Small intestine (tissue), 7 donors: Measurements from ENCODE around the gene ITPR1. TPM values are rescaled to one million over a fixed set of nuclear protein-coding genes. Genes with fewer than 3 reads are reported as not detected.
"Not testable (repeated sequence)": the region's sequence is repeated elsewhere in the genome, so short reads cannot be mapped to it uniquely, and the experiment has no call there.

ENCODE experiments used
- DNase-seq, 2 donors: peaks; one replicate each; pipeline versions ENCODE4 v3.0.0 to v3.0.0-alpha.2; 2013
- FAIRE-seq: peaks from 2 replicates; lab custom pipeline; 2012; peaks lifted over from hg19 to GRCh38; lab: Jason Lieb, UNC
- H3K27ac ChIP-seq, 3 donors: one replicate each; pipeline ENCODE4 v1.5.1; 2013; ENCODE audit warnings: low read length in 2 of 3, mild to moderate bottlenecking in 2 of 3, control low read depth in 1 of 3, inconsistent platforms in 1 of 3, low read depth in 1 of 3, moderate library complexity in 1 of 3
- H3K27me3 ChIP-seq, 3 donors: one replicate each; pipeline ENCODE4 v1.6.1; 2013; ENCODE audit warnings: low read length in 3 of 3, inconsistent platforms in 1 of 3; ENCODE audit not compliant: control insufficient read depth in 3 of 3, insufficient read depth in 3 of 3
- H3K36me3 ChIP-seq, 3 donors: one replicate each; pipeline ENCODE4 v1.6.1; 2013; ENCODE audit warnings: low read length in 3 of 3, inconsistent platforms in 1 of 3, low read depth in 1 of 3, mild to moderate bottlenecking in 1 of 3, moderate library complexity in 1 of 3; ENCODE audit not compliant: control insufficient read depth in 3 of 3, insufficient read depth in 2 of 3
- H3K4me1 ChIP-seq, 3 donors: one replicate each; pipeline ENCODE4 v1.6.1; 2013; ENCODE audit warnings: low read length in 2 of 3, inconsistent platforms in 1 of 3, low read depth in 1 of 3, mild to moderate bottlenecking in 1 of 3, moderate library complexity in 1 of 3; ENCODE audit not compliant: control insufficient read depth in 3 of 3, insufficient read depth in 2 of 3
- H3K4me3 ChIP-seq, 3 donors: one replicate each; pipeline ENCODE4 v1.5.1; 2013; ENCODE audit warnings: low read length in 3 of 3, control low read depth in 1 of 3, inconsistent platforms in 1 of 3, low read depth in 1 of 3, mild to moderate bottlenecking in 1 of 3, moderate library complexity in 1 of 3
- H3K9me3 ChIP-seq, 2 donors: one replicate each; pipeline ENCODE4 v1.6.1; 2013; ENCODE audit warnings: low read depth in 1 of 2, low read length in 1 of 2; ENCODE audit not compliant: control insufficient read depth in 2 of 2, insufficient read depth in 1 of 2
- WGBS, 3 donors: extraction: QIAGEN DNeasy Blood & Tissue Kit; methylation state at CpG; one replicate each; pipeline ENCODE4 v1.1.7; 2013; 5-methylcytosine and 5-hydroxymethylcytosine counted together
- polyA plus RNA-seq, 4 donors: library from polyadenylated mRNA; stranded (reverse) in 3 of 4; unstranded in 1 of 4; fragments of 200-250 nt in 3 of 4; fragments of 120-200 nt in 1 of 4; gene quantifications; one replicate each; pipeline versions ENCODE4 v1.2.1 to v1.2.3, GENCODE V29; 2013
- donor health status: healthy with polysubstance abuse.
- donor health status: control.
- donor health status: control.
- donor health status: Bipolar disorder and iron deficiency.
- donor health status: healthy.

Gene ITPR1
- polyA plus RNA-seq, 4 donors: 0.89 to 13.8 (median 5.1) TPM

DNA sequence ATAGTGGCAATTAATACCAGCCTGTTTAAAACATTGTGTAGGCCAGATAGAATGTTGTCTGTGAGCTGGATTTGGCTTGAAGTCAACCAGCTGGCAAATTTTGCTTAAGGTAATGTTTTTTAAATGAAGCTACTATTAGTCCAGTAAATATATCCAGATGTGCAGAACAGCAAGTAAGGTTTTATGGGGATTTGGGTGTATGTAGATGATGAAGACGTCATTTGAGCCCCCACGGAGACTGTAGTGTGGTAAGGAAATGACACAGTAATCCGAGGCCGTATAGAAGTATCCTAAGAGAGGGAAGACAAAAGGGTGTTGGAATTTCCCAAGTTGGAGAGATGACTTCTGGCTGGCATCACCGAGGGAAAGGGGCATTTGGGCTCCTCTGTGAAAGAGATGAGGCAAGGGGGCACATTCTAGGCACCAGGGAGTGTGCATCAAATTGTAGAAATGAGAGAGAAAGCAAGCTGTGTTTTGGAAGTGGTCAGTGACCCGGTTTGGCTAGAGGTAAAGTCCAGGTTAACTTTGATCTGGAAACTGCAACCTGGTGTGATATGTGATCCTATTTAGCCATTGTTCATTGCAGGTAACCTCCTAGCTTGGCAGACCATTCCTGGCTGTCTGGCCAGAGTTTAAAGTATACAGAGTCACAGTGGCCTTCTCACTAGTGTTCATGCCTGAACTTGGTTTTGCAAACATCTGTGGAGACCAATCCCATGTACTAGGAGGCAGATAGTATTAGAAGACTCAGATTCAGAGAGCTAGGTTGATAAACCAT, 104.2 kb downstream of the ITPR1 start:
- WGBS, 3 donors: 61 to 72% (median 71%) methylated on average over 6 of the region's 6 CpGs
- no peaks in the 10 kb centered on the region for H3K36me3 ChIP-seq
- H3K27me3 ChIP-seq: peaks cover 0 to 3% (median 0%) of the 10 kb centered on the region in 3 donors
- DNase-seq: no peak
- no peak overlapping the region for H3K4me3 ChIP-seq
- H3K27ac ChIP-seq: no peak overlapping the region
- no peaks in the 10 kb centered on the region for H3K9me3 ChIP-seq
- peaks cover 0 to 3% (median 0%) of the 10 kb centered on the region in 3 donors for H3K4me1 ChIP-seq
- no peak for FAIRE-seq

DNA sequence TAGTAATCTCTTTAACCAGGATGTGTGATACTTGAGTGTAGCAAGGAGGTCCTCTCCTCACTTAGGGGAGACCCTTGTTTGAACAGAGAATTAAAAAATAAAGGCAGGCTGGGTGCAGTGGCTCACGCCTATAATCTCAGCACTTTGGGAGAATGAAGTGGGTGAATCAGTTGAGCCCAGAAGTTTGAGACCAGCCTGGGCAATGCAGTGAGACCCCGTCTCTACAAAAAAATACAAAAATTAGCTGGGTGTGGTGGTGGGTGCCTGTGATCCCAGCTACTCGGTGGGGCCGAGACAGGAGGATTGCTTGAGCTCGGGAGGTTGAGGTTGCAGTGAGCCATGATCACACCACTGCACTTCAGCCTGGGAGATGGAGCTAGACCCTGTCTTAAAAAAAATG, 105.1 kb downstream of the ITPR1 start:
- not testable (repeated sequence) for H3K4me1 ChIP-seq, FAIRE-seq, H3K4me3 ChIP-seq, H3K27me3 ChIP-seq, DNase-seq, H3K36me3 ChIP-seq, H3K9me3 ChIP-seq, H3K27ac ChIP-seq
- WGBS, 3 donors: 91 to 94% (median 92%) methylated on average over 5 of the region's 5 CpGs

DNA sequence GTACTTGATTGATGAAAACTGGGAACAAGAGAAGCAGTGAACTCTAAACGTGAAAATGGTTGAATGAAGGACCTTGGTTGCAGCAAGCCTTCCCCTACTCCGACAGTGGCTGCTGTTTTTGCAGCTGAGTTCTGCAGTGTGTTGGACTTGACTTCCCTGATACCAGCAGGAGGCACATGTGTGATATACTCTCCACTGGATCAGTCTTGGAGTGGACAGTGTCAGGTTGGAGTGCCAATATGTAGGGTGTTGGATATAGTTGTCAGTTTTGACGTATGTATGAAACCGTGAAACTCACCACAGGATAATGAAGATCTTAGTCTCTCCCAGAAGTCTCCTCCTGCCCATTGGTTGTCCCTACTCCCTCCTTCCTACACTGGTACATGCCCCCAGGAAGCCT, 106.5 kb downstream of the ITPR1 start:
- Histone ChIP-seq H3K4me3 (no peak overlapping the region), H3K9me3 (no peaks in the 10 kb centered on the region), H3K27ac (no peak overlapping the region), H3K4me1 (peaks cover 0 to 3% (median 0%) of the 10 kb centered on the region in 3 donors), H3K36me3 (no peaks in the 10 kb centered on the region), H3K27me3 (no peaks in the 10 kb centered on the region)
- WGBS, 3 donors: 80 to 89% (median 86%) methylated on average over 4 of the region's 4 CpGs
- no peak for FAIRE-seq
- DNase-seq: no peak

DNA sequence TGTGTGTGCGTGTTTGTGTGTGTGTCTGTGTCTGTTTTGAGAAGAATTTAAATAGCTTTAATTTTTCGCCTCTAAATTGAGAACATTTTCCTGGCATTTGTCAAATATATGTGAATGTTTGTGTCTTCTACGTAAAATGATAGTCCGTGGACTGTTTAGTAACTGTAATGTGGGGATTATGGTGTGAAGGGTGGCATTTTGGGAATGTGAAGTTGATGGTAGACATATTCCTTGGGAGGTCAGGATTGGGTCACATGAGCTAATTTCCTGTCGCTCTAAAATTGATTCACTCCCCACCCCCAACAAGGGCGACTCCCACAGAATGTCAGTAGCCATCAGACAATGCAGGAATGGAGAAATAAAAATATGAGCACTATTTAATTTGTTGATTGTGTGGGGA, 107.3 kb downstream of the ITPR1 start:
- peaks cover 0 to 3% (median 0%) of the 10 kb centered on the region in 3 donors for H3K4me1 ChIP-seq
- H3K36me3 ChIP-seq: no peaks in the 10 kb centered on the region
- 68 to 82% (median 73%) methylated on average over 6 of the region's 6 CpGs for WGBS, 3 donors
- no peak overlapping the region for H3K4me3 ChIP-seq
- H3K27me3 ChIP-seq: no peaks in the 10 kb centered on the region
- no peak overlapping the region for H3K27ac ChIP-seq
- H3K9me3 ChIP-seq: no peaks in the 10 kb centered on the region
- FAIRE-seq (no peak), DNase-seq (no peak)

DNA sequence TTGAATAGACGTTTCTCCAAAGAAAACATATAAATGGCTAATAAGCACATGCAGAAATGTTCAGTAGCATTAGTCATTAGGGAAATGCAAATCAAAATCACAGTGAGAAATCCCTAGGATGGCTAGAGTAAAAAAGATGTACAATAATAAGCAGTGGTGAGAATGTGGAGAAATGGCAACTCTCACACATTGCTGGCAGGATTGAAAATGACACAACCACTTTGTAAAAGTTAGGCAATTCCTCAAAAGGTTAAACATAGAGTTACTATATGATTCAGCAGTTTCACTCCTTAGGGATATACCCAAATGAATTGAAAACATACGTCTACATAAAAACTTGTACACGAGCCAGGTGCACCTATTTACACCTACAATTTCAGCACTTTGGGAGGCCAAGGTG, 108.7 kb downstream of the ITPR1 start:
- DNase-seq: no peak
- H3K9me3 ChIP-seq: no peaks in the 10 kb centered on the region
- no peaks in the 10 kb centered on the region for H3K36me3 ChIP-seq
- no peak overlapping the region for H3K4me3 ChIP-seq
- no peak for FAIRE-seq
- H3K4me1 ChIP-seq: peaks cover 0 to 3% (median 0%) of the 10 kb centered on the region in 3 donors
- 67 to 90% (median 77%) methylated on average over 3 of the region's 3 CpGs for WGBS, 3 donors
- no peaks in the 10 kb centered on the region for H3K27me3 ChIP-seq
- no peak overlapping the region for H3K27ac ChIP-seq

DNA sequence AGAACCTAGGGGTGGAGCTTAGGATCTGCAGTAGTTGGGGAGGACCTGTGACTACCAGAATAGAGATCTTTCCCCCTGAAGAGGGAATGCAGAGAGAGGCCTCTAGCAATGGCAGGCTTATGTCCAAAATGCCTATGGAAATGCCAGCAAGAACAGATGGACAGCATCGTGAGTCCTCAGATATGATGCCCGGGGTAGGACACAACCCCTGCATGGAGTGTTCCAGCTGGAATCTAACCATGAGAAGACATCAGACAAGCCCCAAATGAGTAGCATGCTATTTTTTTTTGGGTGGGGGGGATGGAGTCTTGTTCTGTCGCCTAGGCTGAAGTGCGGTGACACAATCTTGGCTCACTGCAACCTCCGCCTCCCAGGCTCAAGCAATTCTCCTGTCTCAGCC, 111.5 kb downstream of the ITPR1 start:
- WGBS, 3 donors: 94 to 100% (median 98%) methylated on average over 5 of the region's 5 CpGs
- no peak overlapping the region for H3K27ac ChIP-seq
- FAIRE-seq (no peak), DNase-seq (no peak)
- peaks cover 0 to 3% (median 0%) of the 10 kb centered on the region in 3 donors for H3K4me1 ChIP-seq
- no peaks in the 10 kb centered on the region for H3K9me3 ChIP-seq
- no peaks in the 10 kb centered on the region for H3K27me3 ChIP-seq
- H3K4me3 ChIP-seq: no peak overlapping the region
- H3K36me3 ChIP-seq: no peaks in the 10 kb centered on the region

DNA sequence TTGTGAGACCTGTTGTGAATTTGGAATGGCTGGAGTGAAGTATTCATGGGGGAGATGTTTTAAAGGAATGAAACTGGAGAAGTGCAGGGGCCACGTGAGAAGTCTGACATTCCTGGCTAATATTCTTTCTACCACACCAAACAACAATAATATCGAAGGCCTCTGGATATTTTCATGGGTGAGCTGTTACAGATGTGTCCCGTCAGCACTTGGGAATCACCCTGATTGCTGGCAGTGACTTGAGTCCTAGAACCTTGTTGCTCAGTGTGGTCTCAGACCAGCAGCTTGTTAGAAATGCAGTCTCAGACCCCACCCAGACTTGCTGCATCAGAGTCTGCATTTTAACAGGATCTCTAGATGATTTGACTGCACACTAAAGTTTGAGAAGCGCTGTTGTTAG, 113.8 kb downstream of the ITPR1 start:
- H3K36me3 ChIP-seq: no peaks in the 10 kb centered on the region
- H3K4me3 ChIP-seq: no peak overlapping the region
- WGBS, 3 donors: 68 to 79% (median 72%) methylated on average over 4 of the region's 4 CpGs
- no peak for FAIRE-seq
- H3K4me1 ChIP-seq: no peaks in the 10 kb centered on the region
- H3K9me3 ChIP-seq: no peaks in the 10 kb centered on the region
- no peaks in the 10 kb centered on the region for H3K27me3 ChIP-seq
- no peak for DNase-seq
- no peak overlapping the region for H3K27ac ChIP-seq

DNA sequence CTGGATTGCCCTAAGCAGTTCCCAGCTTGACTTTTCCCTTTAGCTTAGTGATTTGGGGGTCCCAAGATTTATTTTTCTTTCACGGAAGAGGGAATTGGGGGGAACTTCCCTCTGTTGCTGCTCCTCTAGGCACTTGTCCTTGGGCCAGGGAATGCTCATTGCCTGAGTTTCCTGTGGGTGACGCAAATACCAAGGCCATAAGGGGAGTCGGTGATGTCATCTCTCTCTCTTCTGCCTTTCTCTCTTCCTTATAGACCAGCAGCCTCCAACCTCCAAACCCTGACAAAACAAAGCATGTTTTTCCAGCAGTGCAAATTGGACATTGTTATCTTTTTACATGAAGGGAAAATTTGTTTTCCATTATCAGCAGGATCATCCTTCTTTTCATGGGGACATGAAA, 120.2 kb downstream of the ITPR1 start:
- Histone ChIP-seq H3K4me3 (no peak overlapping the region), H3K9me3 (no peaks in the 10 kb centered on the region), H3K4me1 (peaks cover 0 to 2% (median 0%) of the 10 kb centered on the region in 3 donors), H3K27me3 (no peaks in the 10 kb centered on the region), H3K36me3 (no peaks in the 10 kb centered on the region), H3K27ac (no peak overlapping the region)
- FAIRE-seq: no peak
- 81 to 91% (median 82%) methylated on average over 3 of the region's 3 CpGs for WGBS, 3 donors
- no peak for DNase-seq
